ENCODE data around the gene SNAI3. TPM values are rescaled to one million over a fixed set of nuclear protein-coding genes. Genes with fewer than 3 reads are reported as not detected.

SNAI3 gene
- total and polyA plus RNA-seq, 9 of the 15 experiments (the other 6 are each of a cell fraction or from before 2014, with no cell fraction given), result 0.04 to 4.1 (median 0.80) TPM; not detected in 1

GRCh38 chr16:88633684-88634140 is 52.6 kb downstream of the SNAI3 start (continued):
- TF ChIP-seq, protein P1, sequence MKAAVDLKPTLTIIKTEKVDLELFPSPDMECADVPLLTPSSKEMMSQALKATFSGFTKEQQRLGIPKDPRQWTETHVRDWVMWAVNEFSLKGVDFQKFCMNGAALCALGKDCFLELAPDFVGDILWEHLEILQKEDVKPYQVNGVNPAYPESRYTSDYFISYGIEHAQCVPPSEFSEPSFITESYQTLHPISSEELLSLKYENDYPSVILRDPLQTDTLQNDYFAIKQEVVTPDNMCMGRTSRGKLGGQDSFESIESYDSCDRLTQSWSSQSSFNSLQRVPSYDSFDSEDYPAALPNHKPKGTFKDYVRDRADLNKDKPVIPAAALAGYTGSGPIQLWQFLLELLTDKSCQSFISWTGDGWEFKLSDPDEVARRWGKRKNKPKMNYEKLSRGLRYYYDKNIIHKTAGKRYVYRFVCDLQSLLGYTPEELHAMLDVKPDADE (conservative IDR thresholded peaks at IDR 0.05; ENCODE audit: control insufficient read depth, low read depth, low read length), result 0 out of 2 replicates have a peak, but pooled peaks have one; percentile 35
- TF ChIP-seq NFIX (CRISPR knock-in tag; IDR thresholded peaks at IDR 0.05; ENCODE audit: low read depth), result no peak
- TF ChIP-seq ZNF551 (CRISPR knock-in tag; IDR thresholded peaks at IDR 0.05), result no peak
- TF ChIP-seq MTA1 (IDR thresholded peaks at IDR 0.05; ENCODE audit: borderline replicate concordance), result no peak
- TF ChIP-seq HCFC1 (IDR thresholded peaks at IDR 0.05; ENCODE audit: low read depth, low read length), result 0 out of 2 replicates have a peak, but pooled peaks have one; percentile 37
- TF ChIP-seq ZNF311 (CRISPR knock-in tag; IDR thresholded peaks at IDR 0.05), result no peak
- TF ChIP-seq, protein P2, sequence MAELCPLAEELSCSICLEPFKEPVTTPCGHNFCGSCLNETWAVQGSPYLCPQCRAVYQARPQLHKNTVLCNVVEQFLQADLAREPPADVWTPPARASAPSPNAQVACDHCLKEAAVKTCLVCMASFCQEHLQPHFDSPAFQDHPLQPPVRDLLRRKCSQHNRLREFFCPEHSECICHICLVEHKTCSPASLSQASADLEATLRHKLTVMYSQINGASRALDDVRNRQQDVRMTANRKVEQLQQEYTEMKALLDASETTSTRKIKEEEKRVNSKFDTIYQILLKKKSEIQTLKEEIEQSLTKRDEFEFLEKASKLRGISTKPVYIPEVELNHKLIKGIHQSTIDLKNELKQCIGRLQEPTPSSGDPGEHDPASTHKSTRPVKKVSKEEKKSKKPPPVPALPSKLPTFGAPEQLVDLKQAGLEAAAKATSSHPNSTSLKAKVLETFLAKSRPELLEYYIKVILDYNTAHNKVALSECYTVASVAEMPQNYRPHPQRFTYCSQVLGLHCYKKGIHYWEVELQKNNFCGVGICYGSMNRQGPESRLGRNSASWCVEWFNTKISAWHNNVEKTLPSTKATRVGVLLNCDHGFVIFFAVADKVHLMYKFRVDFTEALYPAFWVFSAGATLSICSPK (IDR thresholded peaks at IDR 0.05; ENCODE audit: borderline replicate concordance), result no peak

- CTCF ChIA-PET (ENCODE audit: low intra/inter-chr PET ratio), result no interaction called here
- H3K4me3 ChIP-seq, result no peak overlapping the region
- TF ChIP-seq SAFB2 (IDR thresholded peaks at IDR 0.05; ENCODE audit: borderline replicate concordance, low read depth, low read length, severe bottlenecking), result no peak
- TF ChIP-seq PHF8 (IDR thresholded peaks at IDR 0.05; ENCODE audit: borderline replicate concordance, low read length), result no peak
- TF ChIP-seq CHCHD3 (CRISPR knock-in tag; IDR thresholded peaks at IDR 0.05), result no peak
- peak; percentile 45; the same call in 1 of the 2 replicates for TF ChIP-seq ZBTB33 (CRISPR knock-in tag; IDR thresholded peaks at IDR 0.05)
- 0 out of 2 replicates have a peak, but pooled peaks have one; percentile 42 for TF ChIP-seq POLR2AphosphoS5 (IDR thresholded peaks at IDR 0.05; ENCODE audit: control insufficient read depth, insufficient read depth, low read depth, low read length)
- no peak for TF ChIP-seq HINFP (tag; conservative IDR thresholded peaks at IDR 0.05; ENCODE audit: low read depth)
Measured at GRCh38 chr16:88632587-88632930, 53.7 kb downstream of the SNAI3 start.

More at GRCh38 chr16:88632587-88632930, 53.7 kb downstream of the SNAI3 start:
- ATAC-seq (no peak), FAIRE-seq (no peak), DNase-seq (ENCODE audit: extremely low read depth in 1 of 4, low spot score in 3 of 4) (no peak)
- H3K27ac ChIP-seq (ENCODE audit: extremely low read depth, low read depth, low read length), result no peak overlapping the region
- no peak overlapping the region for H3K4me2 ChIP-seq (ENCODE audit: insufficient read depth, low read length)
- WGBS (ENCODE audit: insufficient coverage, low coverage, missing lambda C conversion rate), result 92% methylated on average over 11 of the region's 11 CpGs
- POLR2A ChIA-PET, result interaction anchor here (0.8 to 1.1 kb wide), 3 partner anchors 15 to 79 kb away, joined by 3 to 4 read pairs (median 4); no protein-coding TSS in a partner anchor
- H3K36me3 ChIP-seq (ENCODE audit: control insufficient read depth, insufficient read depth, low read length), result peaks cover 56% of the 10 kb centered on the region
- BruUV-seq (replicated peaks), result no TSS peak
- in situ Hi-C loops (cut with MboI) (no loop called here), intact Hi-C loops (cut with micrococcal nuclease) (no loop called here)
- H3K9me1 ChIP-seq (ENCODE audit: control insufficient read depth, insufficient read depth, low read length), result no peaks in the 10 kb centered on the region
- no peaks in the 10 kb centered on the region for H3K27me3 ChIP-seq (ENCODE audit: control insufficient read depth in 2 of 2, insufficient read depth in 2 of 2, low read length in 2 of 2)
- H2AFZ ChIP-seq (ENCODE audit: low read depth, low read length), result no peak overlapping the region
- no peaks in the 10 kb centered on the region for H3K79me2 ChIP-seq (ENCODE audit: control insufficient read depth, insufficient read depth, low read length)
- H3K9me3 ChIP-seq (replicated peaks; ENCODE audit: control insufficient read depth, insufficient read depth, low read depth, low read length), result no peaks in the 10 kb centered on the region
- peaks cover 16% of the 10 kb centered on the region; the same call in 1 of the 2 replicates for H4K20me1 ChIP-seq (replicated peaks; ENCODE audit: control insufficient read depth, insufficient read depth, low read length)
- no peak overlapping the region; a peak in 1 of 4 replicates for H3K9ac ChIP-seq (ENCODE audit: insufficient read depth in 1 of 2, low read depth in 2 of 2, low read length in 2 of 2)
- H3K4me1 ChIP-seq (replicated peaks in 1 of 2; ENCODE audit: control insufficient read depth in 2 of 2, insufficient read depth in 2 of 2, low read length in 2 of 2), result peaks cover 28 to 71% of the 10 kb centered on the region in 2 experiments

All from K562 (cell line).